GM23338 (cell line): ENCODE measurements around the gene ANKH. TPM values are rescaled to one million over a fixed set of nuclear protein-coding genes. Genes with fewer than 3 reads are reported as not detected.

Experiments used
- ATAC-seq: fragments of 200-7000 bp; cut with Tn5 transposase; 3 replicates; pipeline ENCODE4 v1.9.1; 2020
- DNase-seq: peaks from one replicate; pipeline ENCODE4 v3.0.0-alpha.2; 2015; ENCODE audit warnings: low spot score
- H2AFZ ChIP-seq: fragments of 200-600 bp; sonication (generic); 2 replicates; pipeline ENCODE4 v1.8.0; 2016; ENCODE audit warnings: antibody characterized with exemption, mild to moderate bottlenecking, moderate library complexity
- H3F3A ChIP-seq: fragments of 200-600 bp; sonication (generic); replicated peaks from 2 replicates; pipeline ENCODE4 v1.8.0; 2017; ENCODE audit warnings: antibody characterized with exemption, mixed run types, low read depth
- H3K27ac ChIP-seq: fragments of 200-600 bp; sonication (generic); 2 replicates; pipeline ENCODE4 v1.6.1; 2016; ENCODE audit warnings: low read depth
- H3K27me3 ChIP-seq: fragments of 200-600 bp; sonication (generic); 2 replicates; pipeline ENCODE4 v1.8.0; 2016; ENCODE audit warnings: mild to moderate bottlenecking, mixed run types, moderate library complexity; ENCODE audit not compliant: insufficient read depth
- H3K36me3 ChIP-seq: fragments of 200-600 bp; sonication (generic); 2 replicates; pipeline ENCODE4 v1.8.0; 2016; ENCODE audit warnings: mild to moderate bottlenecking; ENCODE audit not compliant: insufficient read depth
- H3K4me1 ChIP-seq: fragments of 200-600 bp; sonication (generic); 2 replicates; pipeline ENCODE4 v1.8.0; 2016; ENCODE audit warnings: mild to moderate bottlenecking, moderate library complexity; ENCODE audit not compliant: insufficient read depth
- H3K4me2 ChIP-seq: fragments of 200-600 bp; sonication (generic); 2 replicates; pipeline ENCODE4 v1.7.1; 2017; ENCODE audit warnings: mixed run types
- H3K4me3 ChIP-seq: fragments of 200-600 bp; sonication (generic); 2 replicates; pipeline ENCODE4 v1.6.1; 2016; ENCODE audit warnings: mixed run types
- H3K79me2 ChIP-seq: fragments of 200-600 bp; sonication (generic); replicated peaks from 2 replicates; pipeline ENCODE4 v1.8.0; 2017; ENCODE audit warnings: mild to moderate bottlenecking; ENCODE audit not compliant: insufficient read depth
- H3K9me2 ChIP-seq: fragments of 200-600 bp; sonication (generic); 2 replicates; pipeline ENCODE4 v1.8.0; 2017; ENCODE audit not compliant: insufficient read depth
- H4K20me1 ChIP-seq: fragments of 200-600 bp; sonication (generic); replicated peaks from 2 replicates; pipeline ENCODE4 v1.8.0; 2017; ENCODE audit warnings: mild to moderate bottlenecking; ENCODE audit not compliant: insufficient read depth
- H3K27ac Mint-ChIP-seq: 2 replicates; pipeline ENCODE4 v1.8.0; 2020; ENCODE audit warnings: inconsistent platforms, mild to moderate bottlenecking, moderate library complexity, mixed read lengths
- H3K27me3 Mint-ChIP-seq: 3 replicates; pipeline ENCODE4 v1.8.0; 2022; ENCODE audit warnings: low read depth, mild to moderate bottlenecking, moderate library complexity, mixed read lengths, inconsistent platforms; ENCODE audit not compliant: insufficient read depth, poor library complexity
- H3K36me3 Mint-ChIP-seq: 3 replicates; pipeline ENCODE4 v1.8.0; 2021; ENCODE audit warnings: low read depth, mild to moderate bottlenecking, inconsistent platforms, moderate library complexity, mixed read lengths
- H3K4me1 Mint-ChIP-seq: 3 replicates; pipeline ENCODE4 v1.8.0; 2020; ENCODE audit warnings: mild to moderate bottlenecking, inconsistent platforms, mixed read lengths
- H3K4me3 Mint-ChIP-seq: 3 replicates; pipeline ENCODE4 v1.8.0; 2021; ENCODE audit warnings: moderate library complexity, mild to moderate bottlenecking, inconsistent platforms, mixed read lengths
- H3K9me3 Mint-ChIP-seq: 3 replicates; pipeline ENCODE4 v1.8.0; 2020; ENCODE audit warnings: moderate library complexity, mild to moderate bottlenecking, inconsistent platforms, mixed read lengths
- JUNB ChIP-seq: IDR thresholded peaks from one replicate; pipeline ENCODE4 v1.6.1; 2016; ENCODE audit warnings: antibody characterized with exemption; ENCODE audit not compliant: unreplicated experiment
- NANOG ChIP-seq: IDR thresholded peaks from 2 replicates; pipeline ENCODE4 v1.6.1; 2016; ENCODE audit warnings: antibody characterized with exemption, borderline replicate concordance
- POLR2AphosphoS5 ChIP-seq: IDR thresholded peaks from 2 replicates; pipeline ENCODE4 v1.6.1; 2016; ENCODE audit warnings: antibody characterized with exemption, low read depth
- STAT1 ChIP-seq: IDR thresholded peaks from one replicate; pipeline ENCODE4 v1.6.1; 2016; ENCODE audit warnings: antibody characterized with exemption; ENCODE audit not compliant: unreplicated experiment
- ZNF114 ChIP-seq: fragments of 250-450 bp; sonication (Bioruptor Pico); IDR thresholded peaks from 2 replicates; pipeline ENCODE4 v1.5.0; 2020; ENCODE audit warnings: mild to moderate bottlenecking, moderate library complexity
- polyA plus RNA-seq: library from polyadenylated mRNA; unstranded; fragments of >200 nt; fragmentation: Nextera tagmentation; extraction: Ambion mirVana; gene quantifications from 2 replicates; pipeline ENCODE4 v1.2.1, GENCODE V29; 2016
- total RNA-seq: library from RNA; depleted of rRNA; stranded (reverse); fragments of >200 nt; shearing (Covaris generic); gene quantifications from 2 replicates; pipeline ENCODE4 v1.2.3, GENCODE V29; 2014
- TF ChIP-seq, protein P1 (sequence below): IDR thresholded peaks from 2 replicates; pipeline ENCODE4 v1.6.1; 2016; ENCODE audit warnings: antibody characterized with exemption
- TF ChIP-seq, protein P2 (sequence below), 2 experiments: fragments of 200-600 bp in 1 of 2; sonication (generic) in 1 of 2; conservative IDR thresholded peaks; 2 replicates each; pipeline versions ENCODE4 v1.5.1 to v1.6.1; 2016 to 2017; ENCODE audit warnings: antibody characterized with exemption in 2 of 2, low read depth in 2 of 2, mild to moderate bottlenecking in 2 of 2, moderate library complexity in 1 of 2
- TF ChIP-seq, protein P3 (sequence below): IDR thresholded peaks from one replicate; pipeline ENCODE4 v1.6.1; 2018; ENCODE audit warnings: antibody characterized with exemption; ENCODE audit not compliant: unreplicated experiment

Gene ANKH
- total and polyA plus RNA-seq, 2 experiments from 2014 or later = 5.0 to 6.1 TPM

DNA sequence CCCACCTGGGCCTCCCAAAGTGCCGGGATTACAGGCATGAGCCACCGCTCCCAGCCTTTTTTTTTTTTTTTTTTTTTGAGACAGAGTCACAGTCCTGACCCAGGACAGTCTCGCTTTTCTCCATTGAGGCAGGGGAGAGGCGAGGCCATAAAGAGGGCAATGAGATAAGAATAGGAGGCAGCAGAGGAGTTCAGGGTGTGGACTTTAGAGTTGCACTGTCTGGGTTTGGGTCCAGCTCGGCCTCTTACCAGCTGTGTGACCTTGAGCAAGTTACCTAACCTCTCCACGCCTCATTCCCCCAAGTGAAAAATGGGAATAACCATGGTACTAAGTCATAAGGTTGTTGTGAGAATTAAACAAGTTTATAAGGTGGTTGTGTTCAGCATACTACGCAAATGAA lies 24.6 kb upstream of the ANKH start:
- Histone ChIP-seq H3K79me2 (no peaks in the 10 kb centered on the region), H3K4me3 (no peak overlapping the region), H4K20me1 (no peaks in the 10 kb centered on the region), H3K9me2 (no peaks in the 10 kb centered on the region; the same call in 1 of the 2 replicates), H2AFZ (no peak overlapping the region), H3K4me1 (no peaks in the 10 kb centered on the region), H3K27me3 (no peaks in the 10 kb centered on the region), H3K4me2 (no peak overlapping the region), H3F3A (no peaks in the 10 kb centered on the region), H3K27ac (no peak overlapping the region), H3K36me3 (no peaks in the 10 kb centered on the region)
- Mint-ChIP-seq H3K4me3 (no peak overlapping the region), H3K27me3 (peaks cover 1% of the 10 kb centered on the region), H3K27ac (no peak overlapping the region), H3K36me3 (no peaks in the 10 kb centered on the region), H3K4me1 (peaks cover 6% of the 10 kb centered on the region), H3K9me3 (no peaks in the 10 kb centered on the region)
- DNase-seq (no peak), ATAC-seq (no peak)
- TF ChIP-seq, protein P1, sequence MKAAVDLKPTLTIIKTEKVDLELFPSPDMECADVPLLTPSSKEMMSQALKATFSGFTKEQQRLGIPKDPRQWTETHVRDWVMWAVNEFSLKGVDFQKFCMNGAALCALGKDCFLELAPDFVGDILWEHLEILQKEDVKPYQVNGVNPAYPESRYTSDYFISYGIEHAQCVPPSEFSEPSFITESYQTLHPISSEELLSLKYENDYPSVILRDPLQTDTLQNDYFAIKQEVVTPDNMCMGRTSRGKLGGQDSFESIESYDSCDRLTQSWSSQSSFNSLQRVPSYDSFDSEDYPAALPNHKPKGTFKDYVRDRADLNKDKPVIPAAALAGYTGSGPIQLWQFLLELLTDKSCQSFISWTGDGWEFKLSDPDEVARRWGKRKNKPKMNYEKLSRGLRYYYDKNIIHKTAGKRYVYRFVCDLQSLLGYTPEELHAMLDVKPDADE = no peak
- TF ChIP-seq ZNF114 (CRISPR knock-in tag) = no peak
- TF ChIP-seq, protein P2, sequence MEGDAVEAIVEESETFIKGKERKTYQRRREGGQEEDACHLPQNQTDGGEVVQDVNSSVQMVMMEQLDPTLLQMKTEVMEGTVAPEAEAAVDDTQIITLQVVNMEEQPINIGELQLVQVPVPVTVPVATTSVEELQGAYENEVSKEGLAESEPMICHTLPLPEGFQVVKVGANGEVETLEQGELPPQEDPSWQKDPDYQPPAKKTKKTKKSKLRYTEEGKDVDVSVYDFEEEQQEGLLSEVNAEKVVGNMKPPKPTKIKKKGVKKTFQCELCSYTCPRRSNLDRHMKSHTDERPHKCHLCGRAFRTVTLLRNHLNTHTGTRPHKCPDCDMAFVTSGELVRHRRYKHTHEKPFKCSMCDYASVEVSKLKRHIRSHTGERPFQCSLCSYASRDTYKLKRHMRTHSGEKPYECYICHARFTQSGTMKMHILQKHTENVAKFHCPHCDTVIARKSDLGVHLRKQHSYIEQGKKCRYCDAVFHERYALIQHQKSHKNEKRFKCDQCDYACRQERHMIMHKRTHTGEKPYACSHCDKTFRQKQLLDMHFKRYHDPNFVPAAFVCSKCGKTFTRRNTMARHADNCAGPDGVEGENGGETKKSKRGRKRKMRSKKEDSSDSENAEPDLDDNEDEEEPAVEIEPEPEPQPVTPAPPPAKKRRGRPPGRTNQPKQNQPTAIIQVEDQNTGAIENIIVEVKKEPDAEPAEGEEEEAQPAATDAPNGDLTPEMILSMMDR (conservative IDR thresholded peaks at IDR 0.05; ENCODE audit: low read depth in 2 of 2) = no peak

GRCh38 chr5:14895301-14895700 lies 23.7 kb upstream of the ANKH start:
- peaks cover 6% of the 10 kb centered on the region for H3K4me1 Mint-ChIP-seq
- Histone ChIP-seq H3K4me3 (no peak overlapping the region), H3K27ac (no peak overlapping the region), H4K20me1 (no peaks in the 10 kb centered on the region), H3K79me2 (no peaks in the 10 kb centered on the region), H3K27me3 (no peaks in the 10 kb centered on the region), H3K4me1 (no peaks in the 10 kb centered on the region), H3K4me2 (no peak overlapping the region), H3F3A (no peaks in the 10 kb centered on the region), H2AFZ (no peak overlapping the region), H3K9me2 (no peaks in the 10 kb centered on the region; the same call in 1 of the 2 replicates), H3K36me3 (no peaks in the 10 kb centered on the region)
- TF ChIP-seq, protein P2 (conservative IDR thresholded peaks at IDR 0.05; ENCODE audit: low read depth in 2 of 2) = peak; percentile 13 to 30; a peak in 2 of 4 replicates
- TF ChIP-seq NANOG = no peak
- H3K36me3 Mint-ChIP-seq = no peaks in the 10 kb centered on the region
- peaks cover 1% of the 10 kb centered on the region for H3K27me3 Mint-ChIP-seq
- no peak overlapping the region for H3K4me3 Mint-ChIP-seq
- ATAC-seq (no peak), DNase-seq (no peak)
- no peaks in the 10 kb centered on the region for H3K9me3 Mint-ChIP-seq
- H3K27ac Mint-ChIP-seq = no peak overlapping the region

DNA sequence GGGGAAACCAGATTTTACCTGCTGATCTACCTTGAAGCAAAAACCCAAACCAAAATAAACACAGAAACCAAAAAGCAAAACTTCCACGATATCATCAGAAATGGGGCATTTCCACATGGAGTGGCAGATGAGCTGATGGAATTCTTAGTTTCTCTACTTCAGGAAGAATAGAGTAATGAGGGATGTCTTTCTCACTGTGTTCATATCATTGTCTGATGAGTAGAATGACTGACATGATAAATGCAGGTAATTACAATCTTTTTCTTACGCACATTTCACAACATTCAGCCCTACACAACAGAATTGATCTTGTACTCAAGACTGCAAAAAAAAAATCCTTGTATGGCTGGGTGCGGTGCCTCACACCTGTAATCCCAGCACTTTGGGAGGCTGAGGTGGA lies 23.2 kb upstream of the ANKH start:
- Mint-ChIP-seq H3K27me3 (peaks cover 1% of the 10 kb centered on the region), H3K4me3 (no peak overlapping the region), H3K4me1 (peaks cover 6% of the 10 kb centered on the region), H3K27ac (no peak overlapping the region), H3K9me3 (no peaks in the 10 kb centered on the region), H3K36me3 (no peaks in the 10 kb centered on the region)
- no peaks in the 10 kb centered on the region for H3K79me2 ChIP-seq
- H3K27ac ChIP-seq = no peak overlapping the region
- no peak overlapping the region for H3K4me2 ChIP-seq
- H3K9me2 ChIP-seq = no peaks in the 10 kb centered on the region; the same call in 1 of the 2 replicates
- H3K4me3 ChIP-seq = no peak overlapping the region
- ATAC-seq (no peak), DNase-seq (no peak)
- H3K27me3 ChIP-seq = no peaks in the 10 kb centered on the region
- H3F3A ChIP-seq = no peaks in the 10 kb centered on the region
- no peaks in the 10 kb centered on the region for H4K20me1 ChIP-seq
- no peaks in the 10 kb centered on the region for H3K4me1 ChIP-seq
- no peak overlapping the region for H2AFZ ChIP-seq
- no peaks in the 10 kb centered on the region for H3K36me3 ChIP-seq
- TF ChIP-seq POLR2AphosphoS5 (no peak), STAT1 (no peak), JUNB (no peak), NANOG (no peak)
- TF ChIP-seq, protein P3, sequence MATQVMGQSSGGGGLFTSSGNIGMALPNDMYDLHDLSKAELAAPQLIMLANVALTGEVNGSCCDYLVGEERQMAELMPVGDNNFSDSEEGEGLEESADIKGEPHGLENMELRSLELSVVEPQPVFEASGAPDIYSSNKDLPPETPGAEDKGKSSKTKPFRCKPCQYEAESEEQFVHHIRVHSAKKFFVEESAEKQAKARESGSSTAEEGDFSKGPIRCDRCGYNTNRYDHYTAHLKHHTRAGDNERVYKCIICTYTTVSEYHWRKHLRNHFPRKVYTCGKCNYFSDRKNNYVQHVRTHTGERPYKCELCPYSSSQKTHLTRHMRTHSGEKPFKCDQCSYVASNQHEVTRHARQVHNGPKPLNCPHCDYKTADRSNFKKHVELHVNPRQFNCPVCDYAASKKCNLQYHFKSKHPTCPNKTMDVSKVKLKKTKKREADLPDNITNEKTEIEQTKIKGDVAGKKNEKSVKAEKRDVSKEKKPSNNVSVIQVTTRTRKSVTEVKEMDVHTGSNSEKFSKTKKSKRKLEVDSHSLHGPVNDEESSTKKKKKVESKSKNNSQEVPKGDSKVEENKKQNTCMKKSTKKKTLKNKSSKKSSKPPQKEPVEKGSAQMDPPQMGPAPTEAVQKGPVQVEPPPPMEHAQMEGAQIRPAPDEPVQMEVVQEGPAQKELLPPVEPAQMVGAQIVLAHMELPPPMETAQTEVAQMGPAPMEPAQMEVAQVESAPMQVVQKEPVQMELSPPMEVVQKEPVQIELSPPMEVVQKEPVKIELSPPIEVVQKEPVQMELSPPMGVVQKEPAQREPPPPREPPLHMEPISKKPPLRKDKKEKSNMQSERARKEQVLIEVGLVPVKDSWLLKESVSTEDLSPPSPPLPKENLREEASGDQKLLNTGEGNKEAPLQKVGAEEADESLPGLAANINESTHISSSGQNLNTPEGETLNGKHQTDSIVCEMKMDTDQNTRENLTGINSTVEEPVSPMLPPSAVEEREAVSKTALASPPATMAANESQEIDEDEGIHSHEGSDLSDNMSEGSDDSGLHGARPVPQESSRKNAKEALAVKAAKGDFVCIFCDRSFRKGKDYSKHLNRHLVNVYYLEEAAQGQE = no peak
- TF ChIP-seq, protein P2 (conservative IDR thresholded peaks at IDR 0.05; ENCODE audit: low read depth in 2 of 2) = no peak
